Stimulated activated CD4-positive, alpha-beta T cell treated with anti-CD3 and anti-CD28 coated beads, Interleukin-15, amount 100 ng/mL, for 48 hours (primary cell): ENCODE data around the gene NUP62.

Experiments used
- DNase-seq, 2 donors: peaks; one replicate each; pipeline ENCODE4 v3.0.0-alpha.2; 2020; ENCODE audit warnings: low read depth in 2 of 2

NUP62 gene

DNA sequence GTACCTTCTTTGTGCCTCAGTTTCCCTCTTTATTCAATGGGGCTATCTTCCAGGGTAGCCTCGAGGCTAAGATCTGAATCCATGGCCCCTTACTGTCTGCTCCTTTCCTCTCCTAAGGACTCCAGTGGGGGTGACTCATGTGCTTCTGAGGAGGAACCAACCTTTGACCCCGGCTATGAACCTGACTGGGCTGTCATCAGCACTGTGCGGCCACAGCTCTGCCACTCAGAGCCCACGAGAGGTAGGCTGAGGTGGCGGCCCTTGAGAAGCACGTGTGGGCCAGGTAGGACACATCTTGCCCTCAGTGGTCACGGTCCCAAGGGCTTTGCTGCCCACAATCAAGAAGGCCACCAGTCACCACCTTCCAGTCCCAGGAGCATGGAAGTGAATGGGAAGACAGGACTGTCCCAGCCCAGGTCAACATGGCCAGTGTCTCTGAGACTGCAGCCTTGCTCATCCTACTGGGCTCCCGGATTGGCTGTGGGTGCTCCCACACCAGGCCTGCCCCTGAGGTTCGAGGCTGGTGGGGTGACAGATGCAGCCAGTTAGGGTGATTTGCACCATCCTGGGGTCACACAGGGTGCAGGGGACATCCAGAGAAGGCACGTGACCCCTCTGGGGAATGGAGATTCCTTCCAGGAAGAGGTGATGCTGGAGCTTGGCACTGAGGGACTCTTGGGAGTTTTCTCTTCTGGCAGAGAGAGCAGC, 49.0 kb downstream of the NUP62 start:
- no peak for DNase-seq

DNA sequence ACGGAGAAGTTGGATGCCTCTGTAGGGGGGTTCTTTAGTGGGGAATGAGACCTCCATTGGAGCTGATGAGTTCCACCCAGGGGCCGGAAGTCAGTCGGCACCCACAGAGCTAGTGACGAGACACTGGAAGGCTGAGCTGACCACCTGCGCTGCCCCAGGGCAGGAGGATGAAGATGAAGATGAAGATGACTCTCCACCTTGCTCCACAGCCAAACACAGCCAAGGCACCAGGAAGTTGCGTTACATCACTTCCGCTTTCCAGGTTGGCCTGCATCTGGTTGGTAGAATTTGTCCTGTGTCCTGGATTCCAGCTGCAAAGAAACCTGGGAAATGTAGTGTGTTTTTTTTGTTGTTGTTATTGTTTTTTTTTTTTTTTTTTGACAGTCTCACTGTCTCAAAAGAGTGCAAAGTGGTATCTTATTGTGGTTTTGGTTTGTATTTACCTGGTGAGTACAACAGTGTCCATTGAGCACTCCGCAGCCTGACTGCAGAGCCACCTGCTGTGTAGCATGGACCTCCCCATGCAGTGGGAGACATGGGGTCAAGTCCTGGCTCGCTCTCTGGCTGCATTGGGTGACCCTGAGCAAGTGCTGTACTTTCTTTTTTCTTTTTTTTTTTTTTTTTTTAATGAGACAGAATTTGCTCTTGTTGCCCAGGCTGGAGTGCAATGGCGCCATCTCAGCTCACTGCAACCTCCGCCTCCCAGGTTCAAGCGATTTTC, 49.9 kb downstream of the NUP62 start:
- DNase-seq: no peak

DNA sequence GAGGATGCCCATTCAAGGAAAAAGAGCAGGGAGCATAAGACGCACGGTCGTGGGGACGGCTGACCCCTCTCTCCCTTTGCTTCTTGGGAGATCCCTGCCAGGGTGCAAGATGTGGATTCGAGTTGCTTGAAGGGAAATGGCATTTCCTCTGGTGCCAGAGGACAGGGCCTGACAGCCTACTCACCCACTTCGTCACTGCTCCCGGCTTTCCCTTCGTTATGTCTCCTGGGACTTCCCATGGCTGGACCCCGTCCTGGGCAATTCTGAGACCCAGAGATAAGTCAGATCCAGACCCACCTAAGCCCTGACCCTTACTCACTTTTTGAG, 50.6 kb downstream of the NUP62 start:
- DNase-seq: no peak

DNA sequence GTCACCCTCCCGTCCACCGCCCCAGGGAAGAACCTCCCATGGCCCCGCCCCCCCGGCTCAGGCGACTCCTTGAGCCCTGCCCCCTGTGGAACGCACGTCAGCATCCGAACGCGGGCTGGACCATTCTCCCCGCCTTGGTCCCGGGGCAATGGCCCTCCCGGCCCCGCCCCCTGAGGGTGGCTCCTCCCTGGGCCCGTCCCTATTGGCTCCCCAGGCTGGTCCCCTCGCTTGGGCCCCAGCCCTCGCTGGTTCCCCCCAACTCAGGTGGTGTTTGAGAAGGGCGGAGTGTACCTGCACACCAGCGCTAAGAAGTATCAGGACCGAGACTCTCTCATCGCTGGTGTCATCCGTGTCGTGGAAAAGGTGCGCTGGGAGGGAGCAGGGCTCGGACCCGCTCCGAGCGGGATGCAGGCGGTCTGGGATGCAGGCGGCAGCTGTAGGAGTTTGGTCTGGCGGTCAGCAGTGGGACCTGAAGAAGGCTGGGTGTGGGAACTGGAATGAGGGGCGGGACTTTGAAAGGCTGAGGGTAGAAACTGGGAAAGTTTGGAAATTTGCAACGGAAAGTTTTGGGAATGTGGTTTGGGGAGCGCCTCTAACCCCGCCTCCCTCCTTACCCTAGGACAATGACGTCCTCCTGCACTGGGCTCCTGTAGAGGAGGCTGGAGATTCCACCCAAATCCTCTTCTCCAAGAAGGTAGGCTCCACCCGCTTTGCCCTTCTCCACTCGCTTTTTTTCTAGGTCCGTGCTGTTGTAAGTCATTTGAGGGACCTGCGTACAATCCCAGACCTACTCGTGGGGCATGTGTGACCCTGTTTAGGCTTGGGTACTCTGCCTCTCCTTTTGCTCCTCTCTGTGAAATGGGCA, 51.2 kb downstream of the NUP62 start:
- peak; percentile 98 to 99 for DNase-seq

DNA sequence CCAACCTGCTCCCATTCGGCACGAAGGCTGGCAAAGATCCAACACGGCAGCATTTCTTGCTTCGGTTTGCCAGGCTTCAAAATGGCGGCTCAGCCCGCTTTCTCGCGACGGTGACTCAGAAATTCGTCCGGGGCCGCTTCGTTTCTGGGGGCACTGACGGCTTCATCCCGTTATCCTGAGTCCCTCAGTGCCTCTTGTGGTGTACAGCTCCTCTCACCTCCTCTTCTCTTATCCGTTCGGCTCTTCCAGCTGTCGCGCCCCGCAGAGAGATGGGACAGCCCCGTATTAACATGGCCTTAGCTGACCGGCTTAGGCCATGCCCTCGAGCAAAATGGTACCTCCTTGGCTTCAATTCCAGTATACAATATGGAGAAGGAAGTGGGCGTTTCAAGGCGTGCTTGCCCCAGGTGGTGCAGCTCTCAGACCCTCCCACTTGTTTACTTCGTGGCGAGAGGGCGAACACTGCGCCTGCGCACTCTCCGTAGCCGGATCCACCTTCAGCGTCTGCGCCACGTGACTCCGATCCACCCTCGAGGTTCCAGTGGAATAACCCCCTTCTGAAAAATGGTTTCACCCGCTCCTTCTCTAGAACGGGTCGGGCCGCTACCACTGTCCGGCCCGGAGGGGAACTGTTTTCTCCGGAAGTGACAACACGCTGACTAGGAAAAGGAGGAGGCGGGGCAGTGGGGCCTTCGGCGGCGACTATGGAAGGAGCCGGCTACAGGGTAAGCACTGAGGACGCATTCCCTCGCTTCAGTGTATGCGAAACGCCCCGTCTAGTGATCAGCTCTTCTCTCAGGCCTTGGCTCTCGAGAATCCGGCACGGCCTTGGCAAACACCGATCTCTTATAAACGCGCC, 52.1 kb downstream of the NUP62 start, which contains the start of the genes AKT1S1 and TBC1D17:
TSS of gene AKT1S1 (minus strand) at position 336 of the 859 bp plus-strand sequence. CDS start 4,060 bp downstream, outside the sequence.
TSS of gene TBC1D17 (plus strand) at position 683 of the 859 bp plus-strand sequence. CDS start at position 705, 22 bp downstream.
- DNase-seq: peak; percentile 96 to 98

DNA sequence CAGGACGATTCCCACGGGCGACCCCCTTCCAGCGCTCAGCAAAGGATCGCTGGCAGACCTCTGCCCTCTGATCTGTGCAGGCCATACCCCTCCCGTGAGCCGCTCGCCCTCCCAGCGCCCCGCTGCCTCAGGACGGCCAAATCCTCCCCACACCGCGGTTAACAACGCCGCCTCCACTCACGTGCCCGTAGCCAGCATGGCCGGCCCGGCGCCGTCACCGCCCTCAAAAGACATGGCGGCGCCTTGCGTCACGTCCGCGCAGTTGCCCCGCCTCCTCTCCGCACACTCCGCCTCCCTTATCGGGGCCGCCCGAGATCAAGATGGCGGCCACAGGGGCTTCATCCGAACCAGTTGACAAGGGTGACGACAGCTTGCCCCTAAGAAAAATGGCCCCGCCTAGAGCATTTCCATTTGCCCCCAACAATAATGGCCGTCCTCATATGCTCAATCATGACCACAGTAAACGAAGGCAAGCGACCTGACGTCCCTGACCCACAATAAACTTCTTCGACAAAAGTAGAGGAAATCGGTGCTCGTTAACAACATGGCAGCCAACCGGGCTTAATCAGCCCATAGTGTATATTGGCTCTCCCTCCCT, 52.8 kb downstream of the NUP62 start:
- peak; percentile 95 to 96 for DNase-seq

DNA sequence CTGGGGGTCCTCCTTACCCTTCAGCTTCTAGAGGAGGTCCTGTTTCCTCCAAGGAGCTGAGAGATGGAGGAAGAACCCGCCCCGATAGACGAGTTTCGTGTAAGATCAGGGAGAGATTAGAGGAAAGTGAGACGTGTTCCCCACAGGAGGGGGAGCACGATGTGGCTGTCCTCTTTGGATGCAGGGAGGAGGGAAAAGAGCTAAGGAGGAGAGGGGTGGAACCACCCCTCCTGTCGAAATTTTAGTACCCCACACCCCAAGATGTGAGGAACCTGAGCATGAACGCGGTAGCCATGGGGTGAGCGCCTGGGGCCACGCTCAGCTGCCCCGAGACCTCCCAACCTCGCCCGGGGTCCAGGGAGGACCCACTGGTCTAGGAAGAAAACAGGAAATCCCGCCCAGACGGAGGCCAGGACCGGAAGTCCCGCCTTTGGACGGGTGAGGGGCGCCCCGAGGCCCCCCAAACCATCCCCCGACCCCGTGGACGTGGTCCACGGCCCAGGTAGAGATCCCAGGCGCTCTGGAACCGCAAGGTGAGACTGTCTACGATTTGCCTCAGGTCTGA, 53.4 kb downstream of the NUP62 start:
- no peak for DNase-seq

DNA sequence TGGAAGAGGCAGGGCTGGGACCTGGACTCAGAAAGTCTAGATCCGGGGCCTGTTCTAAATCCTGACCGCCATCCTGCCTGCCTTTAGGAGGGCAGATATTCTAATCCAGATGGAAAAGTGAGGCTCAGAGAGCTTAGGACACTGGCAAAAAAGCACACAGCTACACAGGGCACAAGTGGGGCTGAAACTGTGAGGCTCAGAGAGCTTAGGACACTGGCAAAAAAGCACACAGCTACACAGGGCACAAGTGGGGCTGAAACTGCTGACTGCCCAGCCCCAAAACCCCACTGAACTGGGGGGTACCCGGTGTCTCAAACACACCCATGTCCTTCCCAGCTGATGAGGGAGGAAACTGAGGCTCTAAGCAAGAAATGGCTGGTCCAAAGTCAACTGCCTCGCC, 54.1 kb downstream of the NUP62 start:
- no peak for DNase-seq

DNA sequence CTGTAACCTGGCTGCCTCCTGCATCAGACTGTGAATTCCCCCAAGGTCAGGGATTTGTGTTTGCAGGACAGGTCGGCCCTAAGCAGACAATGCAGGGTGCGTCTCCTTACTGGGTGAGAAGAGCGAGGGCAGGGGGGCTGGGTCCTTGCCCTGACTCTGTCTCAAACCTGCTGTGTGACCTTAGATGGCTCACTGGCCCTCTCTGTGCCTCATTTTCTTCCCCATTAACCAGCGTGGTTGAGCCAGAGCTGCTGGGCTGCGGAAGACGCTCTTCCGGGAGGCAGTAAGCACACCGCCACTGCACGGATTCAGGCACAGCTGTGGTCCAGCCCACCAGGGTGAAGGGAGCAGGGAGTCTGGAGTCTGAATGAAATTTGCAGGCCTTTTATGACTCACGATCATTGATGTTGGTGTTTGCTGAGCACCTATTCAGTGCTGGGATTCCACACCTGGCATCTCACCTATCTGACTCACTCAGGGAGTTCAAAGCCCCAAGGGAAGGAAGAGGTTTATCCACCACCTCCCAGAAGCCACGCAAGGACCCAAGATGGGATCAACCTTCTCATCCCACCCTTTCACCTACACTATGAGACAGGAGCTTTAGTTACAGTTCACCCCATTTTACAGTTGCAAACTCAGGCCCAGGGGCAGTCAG, 54.7 kb downstream of the NUP62 start:
- DNase-seq: no peak

DNA sequence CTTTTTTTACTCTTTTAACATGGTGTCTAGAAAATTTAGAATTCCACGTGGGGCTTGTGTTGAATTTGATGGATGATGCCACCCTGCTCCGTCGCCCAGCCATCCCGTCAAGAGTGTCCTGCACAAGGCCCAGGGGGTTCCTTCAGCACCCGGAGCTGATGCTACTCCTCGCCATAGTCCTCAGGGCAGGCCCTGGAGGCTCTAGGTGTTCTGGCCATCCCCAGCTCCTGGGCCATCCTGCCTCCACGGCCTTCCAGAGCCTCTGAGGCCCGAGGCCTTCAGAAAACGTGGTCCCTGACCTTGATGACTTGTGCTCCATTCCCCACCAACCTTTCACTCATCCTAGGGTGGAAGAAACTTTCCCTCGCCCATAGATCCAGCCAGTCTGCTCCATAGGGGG, 55.5 kb downstream of the NUP62 start:
- no peak for DNase-seq

DNA sequence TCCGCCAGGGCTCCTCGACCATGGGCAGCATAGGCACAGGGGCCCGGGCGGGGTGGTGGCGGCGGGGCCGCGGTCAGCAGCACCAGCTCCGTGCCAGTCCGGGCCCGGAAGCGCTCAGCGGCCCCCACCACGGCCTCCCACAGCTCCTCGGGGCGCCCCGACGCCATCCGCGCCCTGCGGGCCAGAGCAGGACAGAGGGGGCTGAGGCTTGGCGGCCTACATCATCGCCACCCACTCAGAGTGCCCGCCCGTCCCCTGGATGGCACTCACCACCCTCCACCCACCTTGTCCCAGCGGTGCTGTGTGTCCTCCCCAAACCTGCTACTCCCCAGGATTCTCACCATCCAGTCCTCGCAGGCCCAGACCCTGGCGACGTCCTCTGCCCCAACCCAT, 56.2 kb downstream of the NUP62 start:
- no peak for DNase-seq

DNA sequence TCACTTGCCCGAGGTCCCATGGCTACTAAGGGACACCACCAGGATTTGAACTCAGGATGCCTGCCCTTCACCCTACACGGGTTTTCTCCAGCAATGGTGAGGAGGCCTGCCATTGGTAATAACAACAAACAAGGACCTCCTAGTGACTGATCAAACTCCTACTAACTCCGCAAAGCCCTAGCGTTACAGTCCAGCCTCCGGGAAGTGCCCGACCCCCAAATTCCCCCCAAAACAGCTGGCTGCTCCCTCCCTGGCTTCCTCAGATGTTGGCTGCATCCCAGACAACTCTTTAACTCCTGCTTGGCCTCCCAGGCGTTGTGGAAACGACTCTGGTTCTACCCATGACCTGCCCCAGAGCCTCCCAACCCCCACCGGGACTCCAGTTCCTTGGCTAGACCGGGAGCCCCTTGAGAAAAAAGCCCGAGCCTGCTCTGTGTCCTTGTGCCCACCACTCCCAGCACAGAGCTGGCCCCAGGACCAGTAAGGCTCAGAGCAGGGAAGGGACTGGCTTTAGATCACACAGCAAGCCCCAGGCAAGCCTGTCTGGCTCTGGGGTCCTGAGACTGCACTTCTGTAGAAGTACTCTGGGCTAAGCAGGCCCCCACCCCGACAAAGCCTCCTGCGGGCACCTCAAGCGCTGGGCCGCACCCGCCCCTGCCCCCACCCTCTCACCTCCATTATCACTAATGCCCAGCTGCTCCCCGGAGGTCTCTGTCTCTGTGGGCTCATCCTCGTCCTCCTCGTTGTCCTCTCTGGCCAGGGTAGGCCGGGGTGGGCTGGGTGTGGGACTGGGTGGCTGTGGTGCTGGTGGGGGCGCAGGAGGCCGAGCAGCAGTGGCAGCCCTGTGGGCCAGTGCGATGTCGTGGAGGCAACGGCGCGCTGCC, 56.8 kb downstream of the NUP62 start:
- DNase-seq: no peak

DNA sequence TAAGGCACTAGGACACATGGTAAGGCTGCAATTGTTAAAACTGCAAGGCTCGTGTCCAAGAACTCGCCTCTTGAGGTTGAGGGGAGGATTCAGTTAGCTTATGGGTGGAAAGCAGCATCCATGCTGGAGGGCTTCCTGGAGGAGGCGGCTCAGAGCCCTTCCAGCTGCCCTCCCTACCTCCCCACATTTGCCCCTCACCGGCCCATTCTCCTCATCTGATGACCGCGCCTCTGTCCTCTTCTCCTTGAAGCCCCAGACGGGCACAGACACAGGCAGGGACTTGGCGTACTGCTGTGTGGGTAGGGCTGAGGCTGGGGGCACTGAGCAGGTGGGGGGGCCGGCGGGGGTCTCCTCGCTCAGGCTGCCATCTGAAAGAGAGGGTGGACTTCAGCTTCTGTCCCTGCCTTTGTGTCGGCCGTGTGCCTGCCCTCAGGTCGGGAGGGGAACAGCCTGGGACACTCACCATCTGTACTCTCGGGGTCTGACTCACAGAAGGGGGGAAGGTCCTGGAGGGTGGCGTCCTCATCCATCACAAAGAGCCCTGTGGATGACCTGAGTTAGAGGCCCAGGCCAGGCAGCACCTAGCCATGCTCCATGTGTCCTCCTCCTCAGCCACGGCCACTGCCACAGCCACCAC, 57.8 kb downstream of the NUP62 start:
- no peak for DNase-seq

DNA sequence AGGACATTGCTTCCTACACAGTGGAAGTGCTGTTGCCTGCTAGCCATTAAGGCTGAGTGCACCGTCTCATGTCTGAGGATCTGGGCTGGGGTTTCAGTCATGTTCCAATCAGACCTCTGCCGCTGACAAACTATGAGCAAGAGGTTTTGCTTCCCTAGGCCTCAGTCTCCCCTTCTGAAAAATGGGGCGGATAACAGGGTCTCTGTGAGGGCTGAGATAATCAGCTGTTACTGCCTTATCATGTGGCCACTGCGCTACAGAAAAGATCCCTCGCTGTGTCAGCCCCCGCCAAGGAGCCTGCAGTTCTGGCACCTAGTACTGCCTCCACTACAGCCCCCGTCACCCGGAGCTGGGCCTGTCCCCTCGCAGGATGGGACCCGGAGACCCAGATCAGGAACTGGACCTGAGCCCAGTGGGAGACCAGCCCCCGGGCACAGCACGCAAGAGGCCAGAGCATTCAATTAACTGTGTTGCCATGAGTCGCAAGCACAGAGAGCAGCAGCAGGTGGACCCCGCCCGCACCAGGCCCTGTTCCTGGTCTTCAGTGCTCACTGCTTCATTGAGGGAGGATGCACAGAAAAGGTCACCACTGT, 58.9 kb downstream of the NUP62 start:
- DNase-seq: no peak

DNA sequence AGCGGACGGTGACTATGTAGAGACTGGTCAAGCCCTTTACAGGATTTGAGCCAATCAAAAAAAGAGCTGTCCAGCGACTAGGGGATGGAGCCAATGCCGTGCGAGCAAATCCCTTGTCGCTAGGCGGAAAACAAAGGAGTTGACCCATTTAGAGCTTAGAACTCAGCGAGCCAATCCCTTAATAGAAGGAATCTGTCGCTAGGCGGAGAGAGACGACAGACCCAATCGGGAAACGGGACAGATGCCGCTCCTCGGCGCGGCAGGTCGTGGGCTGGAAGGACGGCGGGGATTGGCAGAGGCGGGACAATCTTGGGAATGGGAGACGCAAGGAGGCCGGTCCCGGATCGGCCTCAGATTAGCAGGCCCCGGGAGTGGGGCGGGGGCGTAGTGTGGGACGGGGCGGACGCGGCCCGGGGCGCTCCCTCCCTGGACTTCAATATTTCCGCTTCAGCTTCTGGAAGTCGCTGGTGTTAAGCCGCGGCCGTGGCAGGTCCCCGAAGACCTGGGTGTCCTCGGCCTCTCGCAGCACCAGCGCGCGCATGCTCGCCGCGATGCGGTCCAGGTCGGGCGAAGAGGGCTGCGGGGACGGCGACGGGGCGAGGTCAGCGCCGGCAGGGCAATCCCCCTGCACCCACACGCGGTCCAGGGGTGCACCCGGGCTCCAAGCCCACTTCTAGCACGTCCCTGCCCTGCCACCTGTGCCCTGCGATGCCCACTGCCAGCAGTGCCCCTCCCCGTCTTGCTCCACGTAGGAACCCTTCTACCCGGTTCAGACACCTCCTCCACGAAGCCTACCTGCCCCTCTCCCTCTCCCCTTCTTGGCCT, 59.6 kb downstream of the NUP62 start:
- DNase-seq: peak; percentile 83 to 86

DNA sequence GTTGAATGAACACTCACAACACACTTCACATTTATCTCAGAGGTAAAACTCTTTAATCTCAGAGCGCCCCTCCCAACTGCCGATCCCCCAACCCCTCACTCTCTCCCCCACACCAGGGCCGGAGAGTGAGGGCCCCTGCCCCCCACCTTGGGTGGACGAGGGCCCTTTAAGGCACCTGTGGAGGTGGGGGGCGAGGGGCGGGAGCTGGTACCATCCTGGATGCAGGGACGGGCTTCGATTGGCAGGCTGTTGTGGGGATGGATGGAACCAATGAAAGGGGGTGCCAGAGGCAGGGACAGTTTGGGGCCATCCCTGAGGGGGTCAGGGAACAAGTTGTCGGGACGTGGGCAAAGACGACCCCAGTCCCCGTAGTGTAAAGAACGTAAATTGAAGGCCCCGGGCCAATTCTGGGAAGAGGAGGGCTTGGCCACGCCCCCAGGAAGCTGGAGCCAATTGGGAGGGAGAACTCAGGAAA, 60.3 kb downstream of the NUP62 start:
- DNase-seq: no peak
